ENCODE results near the gene ZNF319. TPM values are rescaled to one million over a fixed set of nuclear protein-coding genes. Genes with fewer than 3 reads are reported as not detected.

ZNF319 gene
- total RNA-seq, 1 experiment from 2014 or later: 3.1 TPM

GRCh38 chr16:57956924-57957672 lies 43.4 kb downstream of the ZNF319 start:
- DNase-seq: peak; percentile 59
- no peaks in the 10 kb centered on the region for H3K36me3 ChIP-seq (replicated peaks; ENCODE audit: control insufficient read depth, insufficient read depth, low read length)
- no peak overlapping the region for H3K4me3 ChIP-seq (ENCODE audit: insufficient read depth, low read depth, low read length)
- H3K27me3 ChIP-seq (ENCODE audit: control insufficient read depth, insufficient read depth, low read length): no peaks in the 10 kb centered on the region

GRCh38 chr16:57956270-57956808 lies 44.1 kb downstream of the ZNF319 start:
- Histone ChIP-seq H3K36me3 (replicated peaks; ENCODE audit: control insufficient read depth, insufficient read depth, low read length) (no peaks in the 10 kb centered on the region), H3K4me3 (ENCODE audit: insufficient read depth, low read depth, low read length) (no peak overlapping the region), H3K27me3 (ENCODE audit: control insufficient read depth, insufficient read depth, low read length) (no peaks in the 10 kb centered on the region)
- no peak for DNase-seq

DNA sequence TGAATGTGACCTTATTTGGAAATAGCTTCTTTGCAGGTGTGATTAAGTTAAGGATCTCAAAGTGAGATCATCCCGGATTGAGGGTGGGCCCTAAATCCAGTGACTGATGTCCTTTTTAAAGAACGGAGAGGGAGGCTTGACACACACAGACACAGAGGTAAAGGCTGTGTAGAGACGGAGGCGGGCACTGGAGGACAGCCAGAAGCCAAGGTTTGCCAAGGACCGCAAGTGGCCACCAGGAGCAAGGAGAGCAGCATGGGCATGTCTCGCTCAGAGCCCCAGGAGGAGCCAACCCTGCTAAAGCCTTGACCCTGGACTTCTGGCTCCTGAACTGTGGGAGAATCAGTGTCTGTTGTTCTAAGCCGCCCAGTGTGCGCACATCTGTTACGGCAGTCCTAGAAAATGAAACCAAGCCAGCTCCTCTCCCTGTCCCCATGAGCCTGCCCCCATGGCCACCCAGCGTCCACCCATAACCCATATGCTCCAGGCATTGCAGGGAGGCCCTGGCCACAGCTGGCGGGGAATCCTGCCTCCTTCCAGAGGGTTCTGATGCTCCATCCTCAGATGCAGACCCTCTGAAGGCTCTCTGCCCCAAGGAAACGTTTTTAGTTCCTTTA lies 44.8 kb downstream of the ZNF319 start:
- Histone ChIP-seq H3K27me3 (ENCODE audit: control insufficient read depth, insufficient read depth, low read length) (no peaks in the 10 kb centered on the region), H3K36me3 (replicated peaks; ENCODE audit: control insufficient read depth, insufficient read depth, low read length) (no peaks in the 10 kb centered on the region), H3K4me3 (ENCODE audit: insufficient read depth, low read depth, low read length) (no peak overlapping the region)
- no peak for DNase-seq

DNA sequence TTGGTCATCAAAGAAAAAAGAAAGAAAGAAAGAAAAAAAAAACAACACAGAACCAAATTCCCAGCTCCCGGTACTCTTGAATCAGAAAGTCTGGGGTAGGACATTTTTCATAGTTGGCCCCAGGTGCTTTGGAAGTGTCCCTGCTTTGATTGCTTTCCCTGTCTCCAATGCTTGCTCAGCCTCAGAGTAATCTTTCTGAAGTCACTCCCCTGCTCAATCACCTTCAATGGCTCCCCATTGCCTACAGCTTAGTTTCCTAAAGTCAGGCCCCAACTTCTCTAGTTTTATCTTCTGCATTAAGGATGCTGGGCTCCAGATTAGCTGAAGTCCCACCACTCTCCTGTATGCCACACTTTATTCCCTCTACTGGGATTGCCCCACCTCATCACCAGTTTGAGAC lies 46.6 kb downstream of the ZNF319 start:
- no peak for DNase-seq
- Histone ChIP-seq H3K36me3 (replicated peaks; ENCODE audit: control insufficient read depth, insufficient read depth, low read length) (no peaks in the 10 kb centered on the region), H3K27me3 (ENCODE audit: control insufficient read depth, insufficient read depth, low read length) (no peaks in the 10 kb centered on the region), H3K4me3 (ENCODE audit: insufficient read depth, low read depth, low read length) (no peak overlapping the region)

- Histone ChIP-seq H3K4me3 (ENCODE audit: insufficient read depth, low read depth, low read length) (no peak overlapping the region), H3K36me3 (replicated peaks; ENCODE audit: control insufficient read depth, insufficient read depth, low read length) (no peaks in the 10 kb centered on the region), H3K27me3 (ENCODE audit: control insufficient read depth, insufficient read depth, low read length) (no peaks in the 10 kb centered on the region)
- no peak for DNase-seq
Observed at GRCh38 chr16:57952909-57953308, 47.6 kb downstream of the ZNF319 start.

DNA sequence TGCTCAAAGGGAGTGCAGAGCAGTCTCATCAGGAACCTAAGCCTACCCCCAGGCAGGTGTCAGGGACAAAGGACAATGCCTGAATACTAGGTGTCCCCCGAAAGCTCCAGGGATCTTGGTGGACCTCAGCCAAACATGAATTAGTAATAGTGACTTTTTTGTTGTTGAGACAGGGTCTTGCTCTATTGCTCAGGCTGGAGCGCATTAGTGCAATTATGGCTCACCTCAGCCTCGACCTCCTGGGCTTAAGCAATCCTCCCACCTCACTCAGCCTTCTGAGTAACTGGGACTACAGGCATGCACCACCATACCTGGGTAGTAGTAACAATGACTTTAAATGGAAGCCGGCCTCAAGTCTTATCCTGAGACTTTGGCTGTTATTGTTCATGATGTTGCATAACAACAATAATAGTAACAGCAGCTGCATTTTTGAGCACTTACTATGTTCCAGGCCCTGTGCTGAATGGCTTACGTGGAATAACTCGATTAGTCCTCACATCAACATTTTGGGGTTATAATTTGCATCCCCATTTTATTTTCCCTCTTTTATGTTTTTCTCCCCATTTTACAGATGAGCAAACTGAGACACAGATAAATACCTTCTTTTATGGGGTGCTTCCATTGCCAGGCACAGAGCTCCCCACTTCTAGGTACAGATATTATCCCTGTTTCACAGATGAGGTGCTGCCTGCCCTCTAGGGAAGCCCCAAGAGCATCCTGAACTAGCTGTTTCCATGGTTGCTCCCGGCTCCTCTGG lies 49.1 kb downstream of the ZNF319 start:
- no peak for DNase-seq

DNA sequence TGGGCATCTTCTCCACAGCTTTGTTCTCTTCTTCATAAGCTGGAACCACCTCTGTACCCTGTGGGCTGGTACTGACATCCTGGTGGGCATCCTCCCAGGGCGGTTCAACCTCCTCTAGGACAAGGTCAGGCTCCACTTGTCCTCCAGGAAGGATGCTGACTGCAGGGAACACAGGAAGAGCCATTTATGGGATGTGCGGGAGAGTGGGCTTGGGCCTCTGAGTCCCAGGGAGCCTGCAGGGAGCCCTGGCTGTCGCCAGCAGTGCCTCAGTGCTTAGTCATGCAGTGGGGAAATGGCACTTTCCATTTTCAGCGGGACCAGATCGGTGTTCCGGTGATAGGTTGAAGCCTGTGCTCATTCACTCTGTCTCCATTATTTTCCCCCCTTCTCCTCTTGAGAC lies 50.1 kb downstream of the ZNF319 start:
- Histone ChIP-seq H3K36me3 (replicated peaks; ENCODE audit: control insufficient read depth, insufficient read depth, low read length) (no peaks in the 10 kb centered on the region), H3K4me3 (ENCODE audit: insufficient read depth, low read depth, low read length) (no peak overlapping the region), H3K27me3 (ENCODE audit: control insufficient read depth, insufficient read depth, low read length) (no peaks in the 10 kb centered on the region)
- no peak for DNase-seq

More for the DNA sequence above, 49.1 kb downstream of the ZNF319 start:
- H3K36me3 ChIP-seq (replicated peaks; ENCODE audit: control insufficient read depth, insufficient read depth, low read length): no peaks in the 10 kb centered on the region
- no peaks in the 10 kb centered on the region for H3K27me3 ChIP-seq (ENCODE audit: control insufficient read depth, insufficient read depth, low read length)
- H3K4me3 ChIP-seq (ENCODE audit: insufficient read depth, low read depth, low read length): no peak overlapping the region

DNA sequence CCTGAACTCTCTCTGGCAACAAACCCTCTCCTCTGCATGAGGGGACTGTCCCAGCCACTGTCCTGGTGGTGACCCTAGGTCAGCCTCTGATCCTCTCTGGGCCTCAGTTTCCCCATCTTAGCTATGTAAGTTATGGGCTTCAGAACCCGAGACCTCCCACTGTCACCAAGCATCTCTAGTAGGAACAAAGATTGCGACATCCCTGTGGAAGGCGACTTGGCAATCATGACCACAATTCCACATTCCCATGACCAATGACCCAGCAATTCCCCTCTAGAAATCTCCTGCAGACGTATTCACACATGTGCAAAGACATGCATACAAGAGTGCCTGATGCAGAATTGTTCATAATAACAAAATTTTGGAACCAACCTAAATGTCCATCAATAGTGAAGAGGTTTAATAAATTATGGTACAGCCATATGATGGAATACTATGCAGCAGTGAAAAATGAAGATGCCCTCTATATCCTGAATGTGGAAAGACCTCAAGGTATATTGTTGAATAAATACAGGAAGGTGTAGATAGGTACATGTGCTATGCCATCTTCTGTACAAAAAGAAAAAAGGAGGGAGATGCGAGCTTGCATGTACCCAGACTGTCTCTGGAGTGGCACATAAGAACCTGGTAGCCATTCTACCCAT lies 50.8 kb downstream of the ZNF319 start:
- DNase-seq: no peak
- no peaks in the 10 kb centered on the region for H3K27me3 ChIP-seq (ENCODE audit: control insufficient read depth, insufficient read depth, low read length)
- no peak overlapping the region for H3K4me3 ChIP-seq (ENCODE audit: insufficient read depth, low read depth, low read length)
- no peaks in the 10 kb centered on the region for H3K36me3 ChIP-seq (replicated peaks; ENCODE audit: control insufficient read depth, insufficient read depth, low read length)

DNA sequence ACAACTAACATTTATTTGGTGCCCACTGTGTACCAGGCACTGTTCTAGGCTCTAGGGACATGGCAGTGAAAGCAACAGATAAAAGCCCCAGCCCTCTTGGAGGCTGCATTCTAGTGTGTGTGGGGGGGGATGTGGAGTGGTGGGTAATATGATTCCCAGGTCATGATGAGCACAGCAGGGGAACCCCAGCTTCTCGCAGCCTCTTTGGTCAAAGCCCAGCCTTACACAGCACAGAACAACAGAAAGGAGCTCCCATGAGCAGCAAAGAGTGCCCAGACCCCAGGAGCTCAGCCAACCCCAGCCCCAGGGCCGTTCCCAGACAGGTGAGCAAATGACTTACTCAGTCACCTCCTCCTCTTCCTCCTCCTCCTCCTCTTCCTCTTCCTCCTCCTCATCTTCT lies 51.5 kb downstream of the ZNF319 start:
- Histone ChIP-seq H3K4me3 (ENCODE audit: insufficient read depth, low read depth, low read length) (no peak overlapping the region), H3K36me3 (replicated peaks; ENCODE audit: control insufficient read depth, insufficient read depth, low read length) (no peaks in the 10 kb centered on the region), H3K27me3 (ENCODE audit: control insufficient read depth, insufficient read depth, low read length) (no peaks in the 10 kb centered on the region)
- peak; percentile 81 for DNase-seq

DNA sequence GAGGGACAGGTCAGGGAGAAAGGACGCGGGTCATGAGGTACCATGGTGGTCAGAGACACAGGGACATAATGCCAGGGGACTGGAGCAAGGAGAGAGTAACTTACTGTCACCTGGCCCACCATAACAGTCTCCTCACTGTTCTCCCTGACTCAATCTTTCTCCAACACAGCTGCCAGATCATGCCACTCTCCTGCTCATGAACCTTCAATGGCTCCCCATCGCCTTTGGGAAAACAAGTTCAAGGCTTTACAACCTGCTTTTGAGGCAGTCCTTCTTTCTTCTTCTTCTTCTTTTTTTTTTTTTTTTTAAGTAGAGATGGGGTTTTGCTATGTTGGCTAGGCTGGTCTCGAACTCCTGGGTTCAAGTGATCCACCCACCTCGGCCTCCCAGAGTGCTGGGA lies 52.4 kb downstream of the ZNF319 start:
- Histone ChIP-seq H3K4me3 (ENCODE audit: insufficient read depth, low read depth, low read length) (no peak overlapping the region), H3K36me3 (replicated peaks; ENCODE audit: control insufficient read depth, insufficient read depth, low read length) (no peaks in the 10 kb centered on the region), H3K27me3 (ENCODE audit: control insufficient read depth, insufficient read depth, low read length) (no peaks in the 10 kb centered on the region)
- no peak for DNase-seq

DNA sequence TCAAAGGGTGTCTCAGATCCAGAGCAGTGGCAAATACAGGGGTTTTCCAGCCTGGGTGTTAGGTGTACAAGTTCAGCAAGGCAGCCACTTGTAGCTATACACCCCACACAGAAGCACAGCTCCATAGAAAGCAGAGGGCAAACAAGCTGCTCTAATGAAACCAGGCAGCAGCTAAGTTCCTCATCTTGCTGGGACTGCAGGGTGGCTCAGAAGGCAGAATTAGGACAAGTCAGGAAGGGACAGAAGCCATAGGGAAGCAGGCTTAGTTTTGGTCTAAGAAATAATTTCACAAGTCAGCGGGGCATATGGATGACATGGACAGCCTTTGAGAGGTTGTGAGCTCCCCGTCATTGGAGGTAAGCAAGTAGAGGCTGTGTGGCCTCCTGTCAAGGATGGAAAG lies 53.2 kb downstream of the ZNF319 start:
- Histone ChIP-seq H3K4me3 (ENCODE audit: insufficient read depth, low read depth, low read length) (no peak overlapping the region), H3K27me3 (ENCODE audit: control insufficient read depth, insufficient read depth, low read length) (no peaks in the 10 kb centered on the region), H3K36me3 (replicated peaks; ENCODE audit: control insufficient read depth, insufficient read depth, low read length) (no peaks in the 10 kb centered on the region)
- no peak for DNase-seq

DNA sequence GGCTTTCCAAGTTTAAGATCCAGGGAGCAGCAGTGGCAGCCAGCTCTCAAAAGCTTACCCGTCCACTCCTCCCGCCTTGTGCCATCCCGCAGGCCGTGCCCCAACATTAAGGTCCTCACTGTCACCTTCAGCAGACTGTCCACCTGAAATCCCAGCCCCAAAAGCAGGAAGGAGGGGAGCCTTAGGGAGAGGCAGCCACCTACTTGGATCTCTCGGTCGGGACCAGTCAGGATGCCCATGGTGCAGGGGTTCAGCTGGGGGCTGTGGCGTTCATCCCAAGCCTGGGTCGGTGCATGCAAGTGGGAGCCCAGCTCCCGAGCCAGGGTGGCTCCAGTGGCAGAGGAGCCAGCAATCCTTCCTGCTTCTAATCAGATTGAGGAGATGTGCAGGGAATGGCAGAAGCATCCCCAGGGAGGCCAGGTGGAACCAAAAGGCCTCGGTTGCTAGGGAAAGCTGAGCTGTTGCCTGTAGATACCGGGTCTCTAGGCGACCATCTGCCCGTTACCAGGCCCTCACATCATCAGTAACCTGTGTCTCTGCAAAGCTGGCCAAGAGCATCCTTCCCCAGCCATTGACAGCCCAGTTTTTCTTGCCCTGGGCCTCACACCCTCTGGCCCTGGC lies 54.2 kb downstream of the ZNF319 start:
- no peaks in the 10 kb centered on the region for H3K36me3 ChIP-seq (replicated peaks; ENCODE audit: control insufficient read depth, insufficient read depth, low read length)
- H3K27me3 ChIP-seq (ENCODE audit: control insufficient read depth, insufficient read depth, low read length): no peaks in the 10 kb centered on the region
- no peak for DNase-seq
- H3K4me3 ChIP-seq (ENCODE audit: insufficient read depth, low read depth, low read length): no peak overlapping the region

DNA sequence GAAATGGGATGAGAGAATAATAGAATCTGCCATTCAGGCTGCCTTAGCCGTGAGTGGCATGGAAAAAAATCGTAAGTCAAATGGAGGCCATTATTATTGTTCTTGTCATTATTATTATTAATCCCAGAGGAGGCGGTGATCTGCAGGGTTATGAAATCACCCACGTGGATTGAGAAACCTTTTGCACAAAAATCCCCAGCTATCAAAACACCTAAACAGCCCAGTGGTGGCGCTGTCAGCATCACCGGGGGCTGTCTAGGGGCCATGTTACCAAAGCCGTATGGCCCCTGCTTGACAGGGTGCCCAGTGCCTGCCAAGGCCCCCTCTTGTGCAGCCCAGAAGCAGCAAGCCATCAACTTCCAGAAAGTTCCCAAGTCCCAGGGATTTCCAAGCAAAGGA lies 54.7 kb downstream of the ZNF319 start:
- Histone ChIP-seq H3K4me3 (ENCODE audit: insufficient read depth, low read depth, low read length) (no peak overlapping the region), H3K27me3 (ENCODE audit: control insufficient read depth, insufficient read depth, low read length) (no peaks in the 10 kb centered on the region), H3K36me3 (replicated peaks; ENCODE audit: control insufficient read depth, insufficient read depth, low read length) (no peaks in the 10 kb centered on the region)
- peak; percentile 66 for DNase-seq
